Spinal cord (tissue), 10 donors: ENCODE data around the gene UBXN7. TPM values are rescaled to one million over a fixed set of nuclear protein-coding genes. Genes with fewer than 3 reads are reported as not detected.
"Not testable (repeated sequence)": the region's sequence is repeated elsewhere in the genome, so short reads cannot be mapped to it uniquely, and the experiment has no call there.

Experiments
- DNase-seq, 6 donors: peaks; one replicate each; pipeline versions ENCODE4 v3.0.0 to v3.0.0-alpha.2; 2013 to 2015; ENCODE audit warnings: low spot score in 6 of 6, low read depth in 4 of 6
- H3K27ac ChIP-seq: one replicate; pipeline ENCODE4 v1.5.1; 2013; ENCODE audit warnings: low read depth, low read length, control low read depth
- H3K27me3 ChIP-seq: one replicate; pipeline ENCODE4 v1.6.1; 2013; ENCODE audit warnings: low read length; ENCODE audit not compliant: control insufficient read depth, insufficient read depth
- H3K36me3 ChIP-seq: one replicate; pipeline ENCODE4 v1.6.1; 2013; ENCODE audit warnings: low read length; ENCODE audit not compliant: control insufficient read depth, insufficient read depth
- H3K4me1 ChIP-seq: one replicate; pipeline ENCODE4 v1.6.1; 2013; ENCODE audit warnings: low read length; ENCODE audit not compliant: control insufficient read depth, insufficient read depth
- H3K4me3 ChIP-seq: one replicate; pipeline ENCODE4 v1.5.1; 2013; ENCODE audit warnings: low read depth, low read length, control low read depth
- H3K9me3 ChIP-seq: one replicate; pipeline ENCODE4 v1.6.1; 2013; ENCODE audit warnings: low read length; ENCODE audit not compliant: control insufficient read depth, insufficient read depth
- WGBS: methylation state at CpG from one replicate; pipeline ENCODE4 v1.1.5; 2013; ENCODE audit warnings: missing lambda C conversion rate; ENCODE audit not compliant: insufficient coverage; 5-methylcytosine and 5-hydroxymethylcytosine counted together
- polyA plus RNA-seq, 2 donors: library from polyadenylated mRNA; unstranded; fragments of 120-200 nt; gene quantifications; one replicate each; pipeline ENCODE4 v1.2.1, GENCODE V29; 2013; ENCODE audit not compliant: insufficient read length in 2 of 2
- total RNA-seq, 2 donors: library from RNA; depleted of rRNA in 1 of 2; stranded (reverse); fragments of 120-200 nt in 1 of 2; fragments of >200 nt in 1 of 2; gene quantifications; one replicate each; pipeline versions ENCODE4 v1.2.3 to v1.2.4, GENCODE V29; 2013 to 2014
- donor health status: healthy.

UBXN7 gene
- total and polyA plus RNA-seq, 4 donors = 21.8 to 43.4 (median 26.6) TPM

GRCh38 chr3:196423044-196423781, 9.0 kb downstream of the UBXN7 start:
- Histone ChIP-seq H3K9me3 (no peaks in the 10 kb centered on the region), H3K4me1 (peaks cover 7% of the 10 kb centered on the region)

GRCh38 chr3:196421668-196422067, 10.6 kb downstream of the UBXN7 start:
- WGBS = 92% methylated on average over 2 of the region's 5 CpGs
- H3K4me1 ChIP-seq = not testable (repeated sequence)

More at GRCh38 chr3:196423044-196423781, 9.0 kb downstream of the UBXN7 start:
- 46% methylated on average over 8 of the region's 10 CpGs for WGBS
- Histone ChIP-seq H3K27me3 (no peaks in the 10 kb centered on the region), H3K4me3 (no peak overlapping the region), H3K36me3 (peaks cover 16% of the 10 kb centered on the region), H3K27ac (no peak overlapping the region)
- peak in 2 of 6 donors; percentile 22 to 35 for DNase-seq

GRCh38 chr3:196419386-196419785, 12.8 kb downstream of the UBXN7 start:
- WGBS = 97% methylated on average over 4 of the region's 6 CpGs
- H3K9me3 ChIP-seq = no peaks in the 10 kb centered on the region
- H3K27me3 ChIP-seq = no peaks in the 10 kb centered on the region
- H3K27ac ChIP-seq = no peak overlapping the region
- peaks cover 7% of the 10 kb centered on the region for H3K4me1 ChIP-seq
- peak in 1 of 6 donors; percentile 44 for DNase-seq
- peaks cover 6% of the 10 kb centered on the region for H3K36me3 ChIP-seq
- no peak overlapping the region for H3K4me3 ChIP-seq

More at GRCh38 chr3:196421668-196422067, 10.6 kb downstream of the UBXN7 start:
- not testable (repeated sequence) for H3K9me3 ChIP-seq, DNase-seq, H3K4me3 ChIP-seq, H3K27ac ChIP-seq, H3K36me3 ChIP-seq, H3K27me3 ChIP-seq

- Histone ChIP-seq H3K36me3 (peaks cover 6% of the 10 kb centered on the region), H3K9me3 (no peaks in the 10 kb centered on the region), H3K27me3 (no peaks in the 10 kb centered on the region), H3K4me1 (peaks cover 7% of the 10 kb centered on the region), H3K27ac (no peak overlapping the region), H3K4me3 (no peak overlapping the region)
- no peak for DNase-seq
- WGBS = 92% methylated on average over 4 of the region's 6 CpGs
Measured at GRCh38 chr3:196418601-196419000, 13.6 kb downstream of the UBXN7 start.

GRCh38 chr3:196414469-196414868, 17.8 kb downstream of the UBXN7 start:
- Histone ChIP-seq H3K4me1 (no peaks in the 10 kb centered on the region), H3K9me3 (peaks cover 1% of the 10 kb centered on the region), H3K4me3 (no peak overlapping the region), H3K36me3 (peaks cover 6% of the 10 kb centered on the region), H3K27me3 (no peaks in the 10 kb centered on the region), H3K27ac (no peak overlapping the region)
- WGBS = 88% methylated on average over 1 of the region's 3 CpGs
- DNase-seq = no peak

GRCh38 chr3:196412704-196413103, 19.5 kb downstream of the UBXN7 start:
- Histone ChIP-seq H3K36me3 (peaks cover 3% of the 10 kb centered on the region), H3K4me3 (no peak overlapping the region), H3K9me3 (peaks cover 6% of the 10 kb centered on the region), H3K4me1 (peaks cover under 1% of the 10 kb centered on the region), H3K27me3 (no peaks in the 10 kb centered on the region), H3K27ac (no peak overlapping the region)
- no peak for DNase-seq
- WGBS = 92% methylated on average over 2 of the region's 5 CpGs

GRCh38 chr3:196409409-196409808, 22.8 kb downstream of the UBXN7 start:
- Histone ChIP-seq H3K36me3 (peaks cover 13% of the 10 kb centered on the region), H3K9me3 (peaks cover 6% of the 10 kb centered on the region), H3K27me3 (no peaks in the 10 kb centered on the region), H3K4me3 (no peak overlapping the region), H3K4me1 (peaks cover 5% of the 10 kb centered on the region), H3K27ac (no peak overlapping the region)
- no peak for DNase-seq
- no CpG with 5 or more reads among the region's 1 CpG for WGBS

GRCh38 chr3:196408565-196409300, 23.5 kb downstream of the UBXN7 start:
- peaks cover 6% of the 10 kb centered on the region for H3K9me3 ChIP-seq
- H3K4me3 ChIP-seq = no peak overlapping the region
- H3K4me1 ChIP-seq = peaks cover 5% of the 10 kb centered on the region
- no peaks in the 10 kb centered on the region for H3K27me3 ChIP-seq
- peak in 1 of 6 donors; percentile 57 for DNase-seq
- no CpG with 5 or more reads among the region's 4 CpGs for WGBS
- no peak overlapping the region for H3K27ac ChIP-seq
- peaks cover 13% of the 10 kb centered on the region for H3K36me3 ChIP-seq

GRCh38 chr3:196406811-196407470, 25.3 kb downstream of the UBXN7 start:
- H3K27me3 ChIP-seq = no peaks in the 10 kb centered on the region
- no peak overlapping the region for H3K4me3 ChIP-seq
- 70% methylated on average over 2 of the region's 8 CpGs for WGBS
- H3K4me1 ChIP-seq = peaks cover 5% of the 10 kb centered on the region
- DNase-seq = peak in 1 of 6 donors; percentile 5
- H3K9me3 ChIP-seq = peaks cover 6% of the 10 kb centered on the region
- no peak overlapping the region for H3K27ac ChIP-seq
- H3K36me3 ChIP-seq = peaks cover 16% of the 10 kb centered on the region
